ENCODE measurements around the gene EPB41L3. TPM values are rescaled to one million over a fixed set of nuclear protein-coding genes. Genes with fewer than 3 reads are reported as not detected.

EPB41L3 gene
- total RNA-seq, 2 experiments from 2014 or later: not detected

DNA sequence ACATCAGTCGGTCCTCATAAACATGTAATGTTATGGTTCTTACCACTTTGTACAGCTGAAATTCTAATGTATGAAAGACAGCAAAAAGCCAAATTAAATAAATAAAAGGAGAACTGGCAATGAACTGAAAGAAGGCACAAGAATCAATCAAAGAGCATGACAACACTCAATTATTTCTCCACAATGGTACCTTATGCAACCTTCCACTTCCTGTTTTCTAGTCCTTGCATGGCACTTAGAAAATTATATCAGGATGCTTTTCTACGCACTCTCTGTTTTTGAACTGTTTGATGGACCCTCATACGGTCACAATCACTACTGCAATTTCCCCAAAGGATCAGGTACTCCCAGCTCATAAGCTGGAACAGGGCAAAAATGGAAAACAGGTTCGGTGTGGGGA lies 81.6 kb downstream of the EPB41L3 start:
- Histone ChIP-seq H3K36me3 (ENCODE audit: insufficient read depth, low read length) (no peaks in the 10 kb centered on the region), H3K9me2 (ENCODE audit: insufficient read depth, low read length) (no peaks in the 10 kb centered on the region), H4K20me1 (ENCODE audit: insufficient read depth, low read length) (no peaks in the 10 kb centered on the region), H3K4me3 (ENCODE audit: low read depth, low read length, poor library complexity, severe bottlenecking) (no peak overlapping the region), H3K79me2 (ENCODE audit: insufficient read depth, low read depth, low read length) (no peaks in the 10 kb centered on the region), H3K4me1 (ENCODE audit: insufficient read depth, low read length, poor library complexity, severe bottlenecking) (no peaks in the 10 kb centered on the region), H3K4me2 (ENCODE audit: low read length) (no peak overlapping the region), H2AFZ (ENCODE audit: low read length) (no peak overlapping the region), H3K27ac (ENCODE audit: low read depth, low read length, poor library complexity, severe bottlenecking) (no peak overlapping the region), H3K9me3 (ENCODE audit: low read length) (no peaks in the 10 kb centered on the region)
- intact Hi-C loops (cut with micrococcal nuclease; ENCODE audit: unreplicated experiment): no loop called here
- no peak for DNase-seq (ENCODE audit: low spot score)
- TF ChIP-seq EZH2phosphoT487 (IDR thresholded peaks at IDR 0.05; ENCODE audit: borderline replicate concordance, low read depth, low read length): no peak
- TF ChIP-seq, protein P1, sequence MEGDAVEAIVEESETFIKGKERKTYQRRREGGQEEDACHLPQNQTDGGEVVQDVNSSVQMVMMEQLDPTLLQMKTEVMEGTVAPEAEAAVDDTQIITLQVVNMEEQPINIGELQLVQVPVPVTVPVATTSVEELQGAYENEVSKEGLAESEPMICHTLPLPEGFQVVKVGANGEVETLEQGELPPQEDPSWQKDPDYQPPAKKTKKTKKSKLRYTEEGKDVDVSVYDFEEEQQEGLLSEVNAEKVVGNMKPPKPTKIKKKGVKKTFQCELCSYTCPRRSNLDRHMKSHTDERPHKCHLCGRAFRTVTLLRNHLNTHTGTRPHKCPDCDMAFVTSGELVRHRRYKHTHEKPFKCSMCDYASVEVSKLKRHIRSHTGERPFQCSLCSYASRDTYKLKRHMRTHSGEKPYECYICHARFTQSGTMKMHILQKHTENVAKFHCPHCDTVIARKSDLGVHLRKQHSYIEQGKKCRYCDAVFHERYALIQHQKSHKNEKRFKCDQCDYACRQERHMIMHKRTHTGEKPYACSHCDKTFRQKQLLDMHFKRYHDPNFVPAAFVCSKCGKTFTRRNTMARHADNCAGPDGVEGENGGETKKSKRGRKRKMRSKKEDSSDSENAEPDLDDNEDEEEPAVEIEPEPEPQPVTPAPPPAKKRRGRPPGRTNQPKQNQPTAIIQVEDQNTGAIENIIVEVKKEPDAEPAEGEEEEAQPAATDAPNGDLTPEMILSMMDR (conservative IDR thresholded peaks at IDR 0.05; ENCODE audit: low read length): no peak
- ChIA-PET CTCF (ENCODE audit: unreplicated experiment) (no interaction called here), POLR2A (interaction anchor here (1.0 kb wide), 1 partner anchor 19 kb away, joined by 3 read pairs; no protein-coding TSS in a partner anchor)
- no TSS peak for BruUV-seq (replicated peaks)

DNA sequence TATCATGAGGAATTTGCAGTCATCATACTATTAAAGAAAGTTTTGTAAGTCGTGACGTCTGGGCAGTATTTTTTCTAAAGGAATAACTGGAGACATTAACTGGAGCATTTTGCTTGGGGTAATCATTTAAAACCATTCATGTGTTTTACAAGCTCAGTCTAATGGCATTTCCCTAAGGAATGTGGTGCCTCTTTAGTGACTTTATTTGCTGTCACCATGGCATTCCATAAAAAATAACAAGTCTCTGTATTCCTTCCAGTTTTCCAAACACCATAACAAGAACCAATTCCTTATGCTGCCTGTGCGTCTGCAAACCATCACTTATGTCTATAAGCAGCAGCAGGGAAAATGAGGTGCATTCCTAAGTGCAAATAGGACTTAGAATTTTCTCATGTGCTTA lies 82.8 kb downstream of the EPB41L3 start:
- no peaks in the 10 kb centered on the region for H3K36me3 ChIP-seq (ENCODE audit: insufficient read depth, low read length)
- H2AFZ ChIP-seq (ENCODE audit: low read length): no peak overlapping the region
- no TSS peak for BruUV-seq (replicated peaks)
- no peaks in the 10 kb centered on the region for H3K9me2 ChIP-seq (ENCODE audit: insufficient read depth, low read length)
- no peak overlapping the region for H3K4me2 ChIP-seq (ENCODE audit: low read length)
- no peak for TF ChIP-seq EZH2phosphoT487 (IDR thresholded peaks at IDR 0.05; ENCODE audit: borderline replicate concordance, low read depth, low read length)
- TF ChIP-seq, protein P1 (conservative IDR thresholded peaks at IDR 0.05; ENCODE audit: low read length): no peak
- no peak overlapping the region for H3K27ac ChIP-seq (ENCODE audit: low read depth, low read length, poor library complexity, severe bottlenecking)
- no peaks in the 10 kb centered on the region for H3K4me1 ChIP-seq (ENCODE audit: insufficient read depth, low read length, poor library complexity, severe bottlenecking)
- POLR2A ChIA-PET: interaction anchor here (0.6 to 1.0 kb wide), 2 partner anchors 18 to 78 kb away, joined by 3 read pairs; no protein-coding TSS in a partner anchor
- CTCF ChIA-PET (ENCODE audit: unreplicated experiment): no interaction called here
- H4K20me1 ChIP-seq (ENCODE audit: insufficient read depth, low read length): no peaks in the 10 kb centered on the region
- H3K9me3 ChIP-seq (ENCODE audit: low read length): no peaks in the 10 kb centered on the region
- intact Hi-C loops (cut with micrococcal nuclease; ENCODE audit: unreplicated experiment): no loop called here
- no peak overlapping the region for H3K4me3 ChIP-seq (ENCODE audit: low read depth, low read length, poor library complexity, severe bottlenecking)
- no peaks in the 10 kb centered on the region for H3K79me2 ChIP-seq (ENCODE audit: insufficient read depth, low read depth, low read length)
- DNase-seq (ENCODE audit: low spot score): no peak

DNA sequence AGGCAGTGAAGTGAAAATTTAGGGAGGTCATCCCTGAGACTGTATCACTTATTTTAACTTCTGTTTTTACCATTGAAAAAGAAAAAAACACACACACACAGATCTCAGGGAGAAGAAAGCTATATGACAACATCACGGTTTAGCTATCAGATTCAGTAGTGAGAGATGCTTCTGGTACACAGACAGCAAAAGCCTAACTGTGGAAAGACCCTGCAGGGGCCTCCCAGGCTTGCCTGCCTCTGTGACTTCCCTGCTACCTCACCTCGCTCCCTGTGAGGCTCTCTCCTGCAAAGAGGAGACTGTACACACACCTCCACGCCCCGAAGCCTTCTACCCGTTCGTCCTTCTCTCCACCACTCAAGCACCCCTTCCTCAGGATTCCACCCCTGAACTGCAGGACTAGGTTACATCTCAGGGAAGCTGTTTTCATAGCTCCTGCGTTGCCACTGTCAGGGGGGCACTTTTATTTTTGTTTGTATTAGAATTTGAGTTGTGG lies 86.3 kb downstream of the EPB41L3 start:
- no peak overlapping the region for H3K27ac ChIP-seq (ENCODE audit: low read depth, low read length, poor library complexity, severe bottlenecking)
- POLR2A ChIA-PET: interaction anchor here (0.5 kb wide), 1 partner anchor 87 kb away, joined by 3 read pairs; no protein-coding TSS in a partner anchor

More for the DNA sequence above, 86.3 kb downstream of the EPB41L3 start:
- CTCF ChIA-PET (ENCODE audit: unreplicated experiment): no interaction called here
- Histone ChIP-seq H3K36me3 (ENCODE audit: insufficient read depth, low read length) (no peaks in the 10 kb centered on the region), H3K9me2 (ENCODE audit: insufficient read depth, low read length) (no peaks in the 10 kb centered on the region), H4K20me1 (ENCODE audit: insufficient read depth, low read length) (no peaks in the 10 kb centered on the region), H3K79me2 (ENCODE audit: insufficient read depth, low read depth, low read length) (no peaks in the 10 kb centered on the region), H3K4me1 (ENCODE audit: insufficient read depth, low read length, poor library complexity, severe bottlenecking) (no peaks in the 10 kb centered on the region), H3K9me3 (ENCODE audit: low read length) (no peaks in the 10 kb centered on the region), H3K4me2 (ENCODE audit: low read length) (no peak overlapping the region), H3K4me3 (ENCODE audit: low read depth, low read length, poor library complexity, severe bottlenecking) (no peak overlapping the region), H2AFZ (ENCODE audit: low read length) (peak overlapping the region; percentile 40; the same call in 1 of the 2 replicates)
- TF ChIP-seq, protein P1 (conservative IDR thresholded peaks at IDR 0.05; ENCODE audit: low read length): no peak
- no peak for TF ChIP-seq EZH2phosphoT487 (IDR thresholded peaks at IDR 0.05; ENCODE audit: borderline replicate concordance, low read depth, low read length)
- intact Hi-C loops (cut with micrococcal nuclease; ENCODE audit: unreplicated experiment): no loop called here
- BruUV-seq (replicated peaks): no TSS peak
- no peak for DNase-seq (ENCODE audit: low spot score)

All from OCI-LY7 (cell line).